Natural killer cell (primary cell): Measurements from ENCODE around the gene HK2. TPM values are rescaled to one million over a fixed set of nuclear protein-coding genes. Genes with fewer than 3 reads are reported as not detected.

ENCODE experiments used
- ATAC-seq, 3 donors: fragments of 150-1000 bp in 2 of 3; fragments of 200-7000 bp in 1 of 3; cut with Tn5 transposase; 1 replicate in 1 of 3; 2 replicates in 2 of 3; pipeline ENCODE4 v1.10.0; 2021; ENCODE audit warnings: mild to moderate bottlenecking in 2 of 3, moderate library complexity in 2 of 3
- DNase-seq, 2 donors: peaks; one replicate each; pipeline versions ENCODE4 v3.0.0 to v3.0.0-alpha.2; 2013 to 2021; ENCODE audit warnings: mixed read lengths in 1 of 2
- H3K27ac ChIP-seq: one replicate; pipeline ENCODE4 v1.5.1; 2013; ENCODE audit warnings: mild to moderate bottlenecking, low read length
- H3K27me3 ChIP-seq: one replicate; pipeline ENCODE4 v1.6.1; 2013; ENCODE audit warnings: low read length; ENCODE audit not compliant: control insufficient read depth, insufficient read depth
- H3K36me3 ChIP-seq: one replicate; pipeline ENCODE4 v1.6.1; 2013; ENCODE audit warnings: low read length; ENCODE audit not compliant: control insufficient read depth, insufficient read depth
- H3K4me1 ChIP-seq: one replicate; pipeline ENCODE4 v1.6.1; 2013; ENCODE audit warnings: low read length; ENCODE audit not compliant: control insufficient read depth, insufficient read depth
- H3K4me3 ChIP-seq: one replicate; pipeline ENCODE4 v1.5.1; 2013; ENCODE audit warnings: low read length
- H3K9me3 ChIP-seq: one replicate; pipeline ENCODE4 v1.6.1; 2013; ENCODE audit warnings: low read length; ENCODE audit not compliant: control insufficient read depth, insufficient read depth
- H3K27ac Mint-ChIP-seq, 2 donors: one replicate each; pipeline ENCODE4 v1.8.0; 2022; ENCODE audit warnings: mild to moderate bottlenecking in 2 of 2, mixed read lengths in 2 of 2, moderate library complexity in 1 of 2
- H3K27me3 Mint-ChIP-seq, 2 donors: one replicate each; pipeline ENCODE4 v1.8.0; 2022; ENCODE audit warnings: low read depth in 2 of 2, mixed read lengths in 2 of 2
- H3K36me3 Mint-ChIP-seq: one replicate; pipeline ENCODE4 v1.8.0; 2022; ENCODE audit warnings: mixed read lengths
- H3K4me1 Mint-ChIP-seq, 2 donors: one replicate each; pipeline ENCODE4 v1.8.0; 2022; ENCODE audit warnings: mixed read lengths in 2 of 2
- H3K4me3 Mint-ChIP-seq: one replicate; pipeline ENCODE4 v1.8.0; 2022; ENCODE audit warnings: mild to moderate bottlenecking, moderate library complexity, mixed read lengths
- H3K9me3 Mint-ChIP-seq, 2 donors: one replicate each; pipeline ENCODE4 v1.8.0; 2022; ENCODE audit warnings: mixed read lengths in 2 of 2
- WGBS: methylation state at CpG from one replicate; pipeline ENCODE4 v1.1.7; 2013; ENCODE audit warnings: missing lambda C conversion rate; ENCODE audit not compliant: insufficient coverage; 5-methylcytosine and 5-hydroxymethylcytosine counted together
- intact Hi-C: fragments of 100-400 bp; cut with micrococcal nuclease; formaldehyde crosslinking; loops from one replicate; pipeline ENCODE4 v1.14.2; 2022
- total RNA-seq, 4 donors: library from RNA; stranded (reverse); fragments of 120-200 nt in 1 of 4; gene quantifications; one replicate each; pipeline versions ENCODE4 v1.2.3 to v1.2.4, GENCODE V29; 2013 to 2022
- TF ChIP-seq, protein P1 (sequence below): fragments of 200-600 bp; IDR thresholded peaks from one replicate; pipeline ENCODE4 v1.8.0; 2022; ENCODE audit warnings: antibody characterized with exemption

The HK2 gene
- total RNA-seq, 3 donors from 2014 or later (not counting 1 experiment from before 2014, with no cell fraction given), result 1.6 to 9.4 (median 3.5) TPM

DNA sequence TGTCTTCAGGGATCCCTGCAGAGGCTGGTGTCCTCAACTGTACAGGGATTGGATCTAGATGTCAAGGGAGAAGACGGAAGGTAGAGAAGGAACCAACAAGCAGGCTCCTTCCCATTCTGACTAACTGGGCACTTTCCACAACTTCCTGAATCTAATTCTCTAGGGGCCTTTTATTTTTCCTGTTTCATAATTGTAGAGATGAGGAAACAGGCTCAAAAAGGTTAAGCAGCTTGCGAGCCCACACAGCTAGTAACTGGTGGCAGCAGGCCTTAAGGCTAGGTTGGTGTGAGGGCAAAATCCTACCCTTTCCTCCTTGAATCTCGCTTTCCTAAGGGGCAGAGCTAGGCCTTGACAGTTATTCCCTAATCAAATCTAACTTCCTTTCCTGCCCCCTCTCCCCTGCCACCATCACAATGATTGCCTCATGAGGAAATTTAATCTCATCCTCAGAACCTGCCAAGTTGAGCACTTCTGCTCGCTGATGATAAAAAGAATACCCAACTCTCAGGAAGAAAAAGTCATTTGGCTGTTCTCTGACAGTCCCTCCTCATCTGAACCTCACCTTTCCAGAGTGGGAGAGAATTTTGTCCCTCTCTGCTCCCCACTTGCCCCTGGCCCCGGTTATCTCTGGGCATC is 88.8 kb downstream of the HK2 start:
- H3K27ac ChIP-seq, result no peak overlapping the region

DNA sequence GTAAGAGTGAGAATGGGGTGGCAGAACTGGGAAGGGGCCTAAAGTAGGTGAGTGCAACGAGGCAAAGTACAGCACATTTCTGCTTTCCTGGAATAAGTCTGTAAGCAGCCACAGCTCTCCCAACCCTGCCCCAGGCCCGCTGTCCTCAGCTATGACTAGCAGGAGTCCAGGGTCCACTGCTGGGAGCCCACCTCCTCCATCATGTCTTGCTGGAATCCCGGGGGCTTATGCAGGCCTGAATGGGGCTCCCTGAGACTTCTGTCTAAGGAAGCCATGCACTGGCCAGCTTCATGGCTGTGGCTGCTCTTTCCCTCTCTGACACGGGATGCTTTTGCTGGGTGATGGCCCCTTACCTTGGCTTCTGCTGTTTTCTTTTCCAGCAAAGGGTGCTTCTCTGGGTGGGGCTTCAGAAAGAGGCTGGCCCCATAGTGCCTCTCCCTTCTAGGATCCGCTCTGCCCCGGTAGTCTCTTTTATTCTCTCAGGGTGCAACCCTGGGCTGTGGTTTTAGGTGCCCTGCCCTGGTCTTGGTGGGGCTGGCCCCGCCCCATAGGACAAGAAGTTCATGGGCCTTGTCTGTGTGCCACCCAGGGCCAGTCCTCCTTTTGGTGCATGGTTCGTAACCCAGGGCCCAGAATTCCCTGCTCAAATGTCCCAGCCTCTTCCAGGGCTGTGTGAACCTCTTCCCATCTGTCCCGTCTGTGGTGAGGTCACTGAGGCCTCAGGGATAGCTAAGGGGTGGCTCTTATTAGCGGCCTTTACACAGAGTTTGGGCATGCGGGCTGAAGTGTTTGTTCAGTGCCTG is 90.7 kb downstream of the HK2 start:
- Mint-ChIP-seq H3K4me3 (no peak overlapping the region), H3K4me1 (peaks cover 0 to 7% of the 10 kb centered on the region in 2 donors), H3K27me3 (peaks cover 0 to 8% of the 10 kb centered on the region in 2 donors), H3K36me3 (no peaks in the 10 kb centered on the region), H3K27ac (no peak overlapping the region), H3K9me3 (no peaks in the 10 kb centered on the region)
- intact Hi-C loops, result no loop called here
- Histone ChIP-seq H3K36me3 (no peaks in the 10 kb centered on the region), H3K4me1 (peaks cover 10% of the 10 kb centered on the region), H3K9me3 (no peaks in the 10 kb centered on the region), H3K27me3 (no peaks in the 10 kb centered on the region), H3K4me3 (no peak overlapping the region), H3K27ac (no peak overlapping the region)
- DNase-seq, result no peak
- TF ChIP-seq, protein P1, sequence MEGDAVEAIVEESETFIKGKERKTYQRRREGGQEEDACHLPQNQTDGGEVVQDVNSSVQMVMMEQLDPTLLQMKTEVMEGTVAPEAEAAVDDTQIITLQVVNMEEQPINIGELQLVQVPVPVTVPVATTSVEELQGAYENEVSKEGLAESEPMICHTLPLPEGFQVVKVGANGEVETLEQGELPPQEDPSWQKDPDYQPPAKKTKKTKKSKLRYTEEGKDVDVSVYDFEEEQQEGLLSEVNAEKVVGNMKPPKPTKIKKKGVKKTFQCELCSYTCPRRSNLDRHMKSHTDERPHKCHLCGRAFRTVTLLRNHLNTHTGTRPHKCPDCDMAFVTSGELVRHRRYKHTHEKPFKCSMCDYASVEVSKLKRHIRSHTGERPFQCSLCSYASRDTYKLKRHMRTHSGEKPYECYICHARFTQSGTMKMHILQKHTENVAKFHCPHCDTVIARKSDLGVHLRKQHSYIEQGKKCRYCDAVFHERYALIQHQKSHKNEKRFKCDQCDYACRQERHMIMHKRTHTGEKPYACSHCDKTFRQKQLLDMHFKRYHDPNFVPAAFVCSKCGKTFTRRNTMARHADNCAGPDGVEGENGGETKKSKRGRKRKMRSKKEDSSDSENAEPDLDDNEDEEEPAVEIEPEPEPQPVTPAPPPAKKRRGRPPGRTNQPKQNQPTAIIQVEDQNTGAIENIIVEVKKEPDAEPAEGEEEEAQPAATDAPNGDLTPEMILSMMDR, result no peak
- no peak for ATAC-seq
- 90% methylated on average over 11 of the region's 11 CpGs for WGBS

More for the DNA sequence above, 88.8 kb downstream of the HK2 start:
- H3K4me1 ChIP-seq, result peaks cover 13% of the 10 kb centered on the region
- TF ChIP-seq, protein P1, result no peak
- no peaks in the 10 kb centered on the region for H3K27me3 ChIP-seq
- H3K4me3 ChIP-seq, result no peak overlapping the region
- 67% methylated on average over 4 of the region's 5 CpGs for WGBS
- no peaks in the 10 kb centered on the region for H3K9me3 Mint-ChIP-seq
- no peaks in the 10 kb centered on the region for H3K36me3 Mint-ChIP-seq
- DNase-seq (no peak), ATAC-seq (no peak)
- intact Hi-C loops, result no loop called here
- H3K4me1 Mint-ChIP-seq, result peaks cover 0 to 11% of the 10 kb centered on the region in 2 donors
- H3K9me3 ChIP-seq, result no peaks in the 10 kb centered on the region
- H3K27me3 Mint-ChIP-seq, result peaks cover 7 to 15% of the 10 kb centered on the region in 2 donors
- no peaks in the 10 kb centered on the region for H3K36me3 ChIP-seq
- H3K27ac Mint-ChIP-seq, result peak overlapping the region in 1 of 2 donors; percentile 37
- H3K4me3 Mint-ChIP-seq, result no peak overlapping the region

DNA sequence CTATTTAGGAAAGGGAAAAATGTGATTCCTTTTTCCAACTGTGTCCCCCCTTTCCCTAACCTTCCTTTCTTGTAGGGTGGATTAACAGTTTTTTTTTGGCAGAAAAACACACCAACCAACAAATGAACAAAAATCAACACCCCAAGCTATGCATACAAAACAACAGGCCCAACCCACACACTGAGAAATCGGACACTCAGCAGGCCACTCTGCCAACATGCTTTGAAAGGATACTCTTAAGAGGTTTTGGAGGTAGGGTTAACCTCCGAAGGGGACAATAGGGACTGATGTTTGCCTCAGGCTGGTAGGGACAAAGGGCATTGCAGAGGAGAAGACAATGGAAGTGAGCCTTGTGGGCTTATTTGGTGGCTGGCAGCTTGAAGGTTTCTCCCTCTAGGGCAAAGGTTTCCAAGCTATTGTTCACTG is 91.4 kb downstream of the HK2 start:
- Histone ChIP-seq H3K4me3 (no peak overlapping the region), H3K27me3 (no peaks in the 10 kb centered on the region), H3K27ac (no peak overlapping the region), H3K4me1 (peaks cover 4% of the 10 kb centered on the region), H3K36me3 (no peaks in the 10 kb centered on the region), H3K9me3 (no peaks in the 10 kb centered on the region)
- Mint-ChIP-seq H3K27me3 (peaks cover under 1 to 8% of the 10 kb centered on the region in 2 donors), H3K4me1 (peaks cover 0 to 5% of the 10 kb centered on the region in 2 donors), H3K9me3 (no peaks in the 10 kb centered on the region), H3K36me3 (no peaks in the 10 kb centered on the region), H3K27ac (no peak overlapping the region), H3K4me3 (no peak overlapping the region)
- intact Hi-C loops, result no loop called here
- no peak for DNase-seq
- TF ChIP-seq, protein P1, result no peak
- no peak for ATAC-seq
- 93% methylated on average over 2 of the region's 2 CpGs for WGBS
